H1 (cell line): Measurements from ENCODE around the gene NLRX1. TPM values are rescaled to one million over a fixed set of nuclear protein-coding genes. Genes with fewer than 3 reads are reported as not detected.

Experiments
- CTCF ChIA-PET: fragments of 300-600 bp; sonication (Branson Sonifier 250); formaldehyde crosslinking; loops from one replicate; lab custom pipeline; 2021; ENCODE audit not compliant: partially characterized antibody; lab: Charles Lee
- POLR2A ChIA-PET: fragments of 300-600 bp; sonication (Branson Sonifier 250); formaldehyde crosslinking; loops from one replicate; lab custom pipeline; 2021; ENCODE audit warnings: inconsistent platforms; ENCODE audit not compliant: partially characterized antibody; lab: Charles Lee
- DNase-seq, 2 experiments: peaks; one replicate each; pipeline versions ENCODE4 v3.0.0 to v3.0.0-alpha.2; 2010 to 2022; ENCODE audit warnings: low spot score in 2 of 2, low read depth in 1 of 2, mixed read lengths in 1 of 2
- FAIRE-seq: peaks from 2 replicates; lab custom pipeline; 2011; peaks lifted over from hg19 to GRCh38; lab: Jason Lieb, UNC
- H2AFZ ChIP-seq: 2 replicates; pipeline ENCODE4 v1.8.1; 2012; ENCODE audit warnings: low read length, inconsistent platforms
- H2AK5ac ChIP-seq: 2 replicates; pipeline ENCODE4 v1.6.1; 2013; ENCODE audit warnings: low read depth, low read length
- H2BK120ac ChIP-seq: replicated peaks from 2 replicates; pipeline ENCODE3; 2013; ENCODE audit warnings: low read depth, low read length, inconsistent platforms
- H2BK12ac ChIP-seq: 2 replicates; pipeline ENCODE4 v1.6.1; 2013; ENCODE audit warnings: low read depth, low read length
- H2BK15ac ChIP-seq: 2 replicates; pipeline ENCODE4 v1.6.1; 2013; ENCODE audit warnings: low read length
- H2BK20ac ChIP-seq: 2 replicates; pipeline ENCODE4 v1.6.1; 2013; ENCODE audit warnings: low read length
- H2BK5ac ChIP-seq: 2 replicates; pipeline ENCODE4 v1.6.1; 2013; ENCODE audit warnings: low read depth, low read length
- H3K14ac ChIP-seq: 2 replicates; pipeline ENCODE4 v1.6.1; 2013; ENCODE audit warnings: inconsistent platforms; ENCODE audit not compliant: insufficient read length
- H3K18ac ChIP-seq: 2 replicates; pipeline ENCODE4 v1.6.1; 2013; ENCODE audit warnings: low read length; ENCODE audit errors: extremely low read depth
- H3K23ac ChIP-seq: 2 replicates; pipeline ENCODE4 v1.6.1; 2013; ENCODE audit warnings: inconsistent platforms; ENCODE audit not compliant: insufficient read length
- H3K23me2 ChIP-seq: 2 replicates; pipeline ENCODE4 v1.6.1; 2013; ENCODE audit warnings: low read depth, low read length
- H3K27ac ChIP-seq: 2 replicates; pipeline ENCODE4 v1.6.1; 2011; ENCODE audit warnings: low read depth, low read length, inconsistent platforms
- H3K27me3 ChIP-seq, 4 experiments: replicated peaks in 1 of 4; 1 replicate in 1 of 4; 2 replicates in 3 of 4; pipeline versions ENCODE4 v1.6.1 to v1.8.1; 2011 to 2013; ENCODE audit warnings: low read length in 3 of 4, mild to moderate bottlenecking in 3 of 4, inconsistent platforms in 2 of 4, mixed read lengths in 2 of 4, moderate library complexity in 1 of 4; ENCODE audit not compliant: control insufficient read depth in 3 of 4, insufficient read depth in 3 of 4; ENCODE audit errors: extremely low read depth in 1 of 4
- H3K36me3 ChIP-seq, 4 experiments: 2 replicates each; pipeline versions ENCODE4 v1.6.1 to v1.8.1; 2011 to 2013; ENCODE audit warnings: mild to moderate bottlenecking in 4 of 4, low read length in 3 of 4, moderate library complexity in 2 of 4, control low read depth in 1 of 4, inconsistent platforms in 1 of 4; ENCODE audit not compliant: insufficient read depth in 4 of 4, control insufficient read depth in 2 of 4
- H3K4ac ChIP-seq: replicated peaks from 2 replicates; pipeline ENCODE3; 2013; ENCODE audit warnings: low read length, low read depth, mixed read lengths, inconsistent platforms; ENCODE audit not compliant: insufficient read length
- H3K4me1 ChIP-seq, 4 experiments: replicated peaks in 1 of 4; 1 replicate in 1 of 4; 2 replicates in 3 of 4; pipeline versions ENCODE4 v1.6.1 to v1.8.1; 2011 to 2013; ENCODE audit warnings: low read length in 3 of 4, inconsistent platforms in 2 of 4, mixed read lengths in 1 of 4; ENCODE audit not compliant: insufficient read depth in 4 of 4, control insufficient read depth in 3 of 4
- H3K4me2 ChIP-seq, 2 experiments: 2 replicates each; pipeline versions ENCODE4 v1.6.1 to v1.8.1; 2011 to 2013; ENCODE audit warnings: low read depth in 2 of 2, low read length in 2 of 2, control low read depth in 1 of 2, inconsistent platforms in 1 of 2, mild to moderate bottlenecking in 1 of 2; ENCODE audit not compliant: insufficient read depth in 1 of 2
- H3K4me3 ChIP-seq, 4 experiments: fragments of 200-600, 300-600 bp in 1 of 4; sonication (generic), shearing (Covaris generic), sonication (Bioruptor Twin) in 1 of 4; 2 replicates each; pipeline versions ENCODE4 v1.5.1 to v1.8.1; 2011 to 2016; ENCODE audit warnings: low read length in 4 of 4, low read depth in 3 of 4, control low read depth in 2 of 4, inconsistent platforms in 2 of 4, mild to moderate bottlenecking in 2 of 4, mixed read lengths in 1 of 4, moderate library complexity in 1 of 4; ENCODE audit not compliant: insufficient read depth in 2 of 4; ENCODE audit errors: extremely low read depth in 1 of 4
- H3K56ac ChIP-seq: replicated peaks from 2 replicates; pipeline ENCODE3; 2013; ENCODE audit warnings: low read depth, mild to moderate bottlenecking, mixed read lengths, low read length, inconsistent platforms; ENCODE audit not compliant: insufficient read length
- H3K79me1 ChIP-seq: 2 replicates; pipeline ENCODE4 v1.6.1; 2013; ENCODE audit warnings: low read depth, low read length, control low read depth
- H3K79me2 ChIP-seq, 2 experiments: 2 replicates each; pipeline versions ENCODE4 v1.6.1 to v1.8.1; 2012 to 2013; ENCODE audit warnings: low read length in 2 of 2, mild to moderate bottlenecking in 2 of 2, inconsistent platforms in 1 of 2; ENCODE audit not compliant: insufficient read depth in 2 of 2, control insufficient read depth in 1 of 2
- H3K9ac ChIP-seq, 4 experiments: replicated peaks in 1 of 4; 1 replicate in 1 of 4; 2 replicates in 3 of 4; pipeline versions ENCODE4 v1.6.1 to v1.8.1; 2011 to 2013; ENCODE audit warnings: low read depth in 3 of 4, low read length in 3 of 4, control low read depth in 2 of 4, mild to moderate bottlenecking in 2 of 4, moderate library complexity in 2 of 4, inconsistent platforms in 1 of 4; ENCODE audit errors: extremely low read depth in 1 of 4
- H3K9me3 ChIP-seq, 2 experiments: 2 replicates each; pipeline versions ENCODE4 v1.6.1 to v1.8.1; 2012 to 2013; ENCODE audit warnings: mild to moderate bottlenecking in 2 of 2, moderate library complexity in 2 of 2, control low read depth in 1 of 2, inconsistent platforms in 1 of 2, low read depth in 1 of 2, low read length in 1 of 2, mixed read lengths in 1 of 2; ENCODE audit not compliant: insufficient read depth in 2 of 2
- H4K20me1 ChIP-seq, 2 experiments: replicated peaks in 1 of 2; 2 replicates each; pipeline versions ENCODE3 to v1.8.1; 2011 to 2013; ENCODE audit warnings: inconsistent platforms in 2 of 2, low read length in 2 of 2, mild to moderate bottlenecking in 1 of 2; ENCODE audit not compliant: insufficient read depth in 2 of 2, control insufficient read depth in 1 of 2
- H4K5ac ChIP-seq: 2 replicates; pipeline ENCODE4 v1.6.1; 2013; ENCODE audit warnings: low read length, low read depth, mixed read lengths, inconsistent platforms; ENCODE audit not compliant: insufficient read length
- H4K8ac ChIP-seq: 2 replicates; pipeline ENCODE4 v1.8.0; 2013; ENCODE audit warnings: mild to moderate bottlenecking, moderate library complexity, low read length, inconsistent platforms; ENCODE audit not compliant: insufficient read depth; ENCODE audit errors: extremely low read depth
- H4K91ac ChIP-seq: replicated peaks from 2 replicates; pipeline ENCODE3; 2013; ENCODE audit warnings: low read length, mixed read lengths, inconsistent platforms; ENCODE audit not compliant: insufficient read length
- CBX5 ChIP-seq: fragments of 300-800, 300-1000 bp; sonication (generic); IDR thresholded peaks from 2 replicates; pipeline ENCODE4 v1.7.1; 2016; ENCODE audit warnings: antibody characterized with exemption, low read length, low read depth
- JUN ChIP-seq: IDR thresholded peaks from 2 replicates; pipeline ENCODE4 v1.6.1; 2011; ENCODE audit warnings: low read depth, mild to moderate bottlenecking, improper control_type of control experiment, low read length
- KDM4A ChIP-seq: IDR thresholded peaks from one replicate; pipeline ENCODE4 v1.7.1; 2012; ENCODE audit warnings: low read depth, mild to moderate bottlenecking, moderate library complexity, low read length, inconsistent platforms; ENCODE audit not compliant: severe bottlenecking
- PHF8 ChIP-seq: fragments of 200-600 bp; sonication (generic); conservative IDR thresholded peaks from 2 replicates; pipeline ENCODE4 v1.7.1; 2012; ENCODE audit warnings: low read depth, mild to moderate bottlenecking, inconsistent platforms, low read length, moderate library complexity
- RAD21 ChIP-seq, 2 experiments: IDR thresholded peaks in 1 of 2; conservative IDR thresholded peaks in 1 of 2; 2 replicates each; pipeline ENCODE4 v1.6.1; 2011; ENCODE audit warnings: low read depth in 2 of 2, low read length in 2 of 2, improper control_type of control experiment in 1 of 2, inconsistent platforms in 1 of 2, mild to moderate bottlenecking in 1 of 2, moderate library complexity in 1 of 2
- SUZ12 ChIP-seq: fragments of 200-600 bp; sonication (generic); IDR thresholded peaks from 2 replicates; pipeline ENCODE4 v1.6.1; 2012; ENCODE audit warnings: mild to moderate bottlenecking, inconsistent platforms, low read length, moderate library complexity, mixed read lengths
- TCF12 ChIP-seq: IDR thresholded peaks from 2 replicates; pipeline ENCODE4 v1.6.1; 2011; ENCODE audit warnings: low read depth, mild to moderate bottlenecking, low read length
- WGBS, 2 experiments: shearing (Covaris generic) in 1 of 2; methylation state at CpG; one replicate each; pipeline versions ENCODE4 v1.1.6 to v1.1.7; 2013 to 2015; ENCODE audit warnings: low lambda C conversion rate in 2 of 2, mixed read lengths in 2 of 2, inconsistent platforms in 1 of 2, low coverage in 1 of 2, missing lambda C conversion rate in 1 of 2; ENCODE audit not compliant: insufficient replicate concordance in 2 of 2, insufficient coverage in 1 of 2, insufficient read length in 1 of 2; ENCODE audit errors: extremely low coverage in 1 of 2, missing lambda C conversion rate in 1 of 2; 5-methylcytosine and 5-hydroxymethylcytosine counted together
- polyA plus RNA-seq, 7 experiments: library from polyadenylated mRNA; depleted of rRNA in 3 of 7; stranded (reverse) in 5 of 7; unstranded in 2 of 7; fragments of >200 nt in 5 of 7; fragments of 200-250 nt in 2 of 7; gene quantifications; 1 replicate in 5 of 7; 2 replicates in 1 of 7; 4 replicates in 1 of 7; pipeline versions ENCODE4 v1.2.1 to v1.2.3, GENCODE V29; 2011 to 2013; ENCODE audit warnings: missing spikeins in 2 of 7, mixed read lengths in 2 of 7
- total RNA-seq: library from RNA; stranded (reverse); fragmentation: NEBNext Ultra II Directional; extraction: Animal tissue kit (Norgen Biotek cat#: 25700); gene quantifications from 2 replicates; pipeline ENCODE4 v1.2.1, GENCODE V29; 2021
- TF ChIP-seq, protein P1 (sequence below): IDR thresholded peaks from 2 replicates; pipeline ENCODE4 v1.6.1; 2012; ENCODE audit warnings: inconsistent platforms
- TF ChIP-seq, protein P2 (sequence below), 3 experiments: IDR thresholded peaks; 1 replicate in 2 of 3; 2 replicates in 1 of 3; pipeline versions ENCODE4 v1.5.1 to v1.6.1; 2011; ENCODE audit warnings: low read length in 3 of 3, mild to moderate bottlenecking in 3 of 3, inconsistent platforms in 2 of 3, low read depth in 1 of 3, moderate library complexity in 1 of 3; ENCODE audit not compliant: insufficient read depth in 1 of 3; ENCODE audit errors: control extremely low read depth in 1 of 3

Gene NLRX1
- total and polyA plus RNA-seq, 2 of the 8 experiments (the other 6 are each of a cell fraction or from before 2014, with no cell fraction given) = 13.2 to 18.6 TPM

DNA sequence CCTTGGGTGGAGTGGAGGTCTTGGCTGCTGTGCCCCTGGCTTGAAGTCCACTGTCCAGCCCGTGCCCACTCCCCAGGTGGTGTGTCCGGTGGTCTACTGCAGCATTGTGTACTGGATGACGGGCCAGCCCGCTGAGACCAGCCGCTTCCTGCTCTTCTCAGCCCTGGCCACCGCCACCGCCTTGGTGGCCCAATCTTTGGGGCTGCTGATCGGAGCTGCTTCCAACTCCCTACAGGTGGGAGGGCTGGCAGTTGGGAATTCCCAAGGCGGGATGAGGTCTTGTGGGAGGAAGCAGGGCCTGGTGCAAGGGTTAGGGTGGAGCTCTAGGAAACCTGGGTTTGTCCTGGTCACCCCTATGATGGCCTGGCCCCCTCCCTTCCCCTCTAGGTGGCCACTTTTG lies 8.4 kb upstream of the NLRX1 start:
- Histone ChIP-seq H4K5ac (peak overlapping the region; percentile 19), H2BK120ac (no peak overlapping the region), H3K18ac (no peak overlapping the region), H3K4me1 (peaks cover 0 to 5% (median 2%) of the 10 kb centered on the region in 4 experiments; a peak in 4 of 7 replicates), H3K4me3 (no peak overlapping the region), H2AFZ (no peak overlapping the region), H3K27me3 (no peaks in the 10 kb centered on the region; a peak in 2 of 7 replicates), H3K4me2 (0 out of 4 replicates have a peak overlapping the region, but pooled peaks of 1 of the 2 experiments have one; percentile 27), H3K23ac (no peak overlapping the region), H4K91ac (no peak overlapping the region), H2BK5ac (no peak overlapping the region), H2AK5ac (peak overlapping the region; percentile 53; the same call in 1 of the 2 replicates), H3K27ac (no peak overlapping the region), H3K36me3 (no peaks in the 10 kb centered on the region), H4K20me1 (no peaks in the 10 kb centered on the region), H3K56ac (no peak overlapping the region), H3K79me1 (no peaks in the 10 kb centered on the region), H3K4ac (no peak overlapping the region), H2BK12ac (0 out of 2 replicates have a peak overlapping the region, but pooled peaks have one; percentile 11), H3K23me2 (no peaks in the 10 kb centered on the region), H3K9me3 (no peaks in the 10 kb centered on the region), H2BK15ac (0 out of 2 replicates have a peak overlapping the region, but pooled peaks have one; percentile 46), H3K14ac (no peak overlapping the region), H2BK20ac (no peak overlapping the region), H3K9ac (no peak overlapping the region), H4K8ac (peak overlapping the region; percentile 79; the same call in 1 of the 2 replicates), H3K79me2 (no peaks in the 10 kb centered on the region)
- ChIA-PET POLR2A (interaction anchor here (1.2 to 2.3 kb wide), 4 partner anchors 9 to 142 kb away, joined by 3 to 12 read pairs (median 4); partner anchors contain the start of genes CBL, NLRX1, RPS25 and TRAPPC4), CTCF (interaction anchor here (1.0 to 23.6 kb wide), 9 partner anchors 10 to 164 kb away, joined by 3 to 389 read pairs (median 10); partner anchors contain the start of genes ABCG4, CBL, NHERF4 and NLRX1)
- 92% methylated on average over 9 of the region's 9 CpGs; no CpG with 5 or more reads in 1 of the 2 experiments for WGBS, 2 experiments
- DNase-seq (no peak), FAIRE-seq (no peak)
- no peak for TF ChIP-seq KDM4A
- TF ChIP-seq TCF12 = no peak
- no peak for TF ChIP-seq JUN
- no peak for TF ChIP-seq SUZ12
- TF ChIP-seq, protein P1, sequence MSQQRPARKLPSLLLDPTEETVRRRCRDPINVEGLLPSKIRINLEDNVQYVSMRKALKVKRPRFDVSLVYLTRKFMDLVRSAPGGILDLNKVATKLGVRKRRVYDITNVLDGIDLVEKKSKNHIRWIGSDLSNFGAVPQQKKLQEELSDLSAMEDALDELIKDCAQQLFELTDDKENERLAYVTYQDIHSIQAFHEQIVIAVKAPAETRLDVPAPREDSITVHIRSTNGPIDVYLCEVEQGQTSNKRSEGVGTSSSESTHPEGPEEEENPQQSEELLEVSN = no peak
- TF ChIP-seq, protein P2, sequence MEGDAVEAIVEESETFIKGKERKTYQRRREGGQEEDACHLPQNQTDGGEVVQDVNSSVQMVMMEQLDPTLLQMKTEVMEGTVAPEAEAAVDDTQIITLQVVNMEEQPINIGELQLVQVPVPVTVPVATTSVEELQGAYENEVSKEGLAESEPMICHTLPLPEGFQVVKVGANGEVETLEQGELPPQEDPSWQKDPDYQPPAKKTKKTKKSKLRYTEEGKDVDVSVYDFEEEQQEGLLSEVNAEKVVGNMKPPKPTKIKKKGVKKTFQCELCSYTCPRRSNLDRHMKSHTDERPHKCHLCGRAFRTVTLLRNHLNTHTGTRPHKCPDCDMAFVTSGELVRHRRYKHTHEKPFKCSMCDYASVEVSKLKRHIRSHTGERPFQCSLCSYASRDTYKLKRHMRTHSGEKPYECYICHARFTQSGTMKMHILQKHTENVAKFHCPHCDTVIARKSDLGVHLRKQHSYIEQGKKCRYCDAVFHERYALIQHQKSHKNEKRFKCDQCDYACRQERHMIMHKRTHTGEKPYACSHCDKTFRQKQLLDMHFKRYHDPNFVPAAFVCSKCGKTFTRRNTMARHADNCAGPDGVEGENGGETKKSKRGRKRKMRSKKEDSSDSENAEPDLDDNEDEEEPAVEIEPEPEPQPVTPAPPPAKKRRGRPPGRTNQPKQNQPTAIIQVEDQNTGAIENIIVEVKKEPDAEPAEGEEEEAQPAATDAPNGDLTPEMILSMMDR (IDR thresholded peaks at IDR 0.05; ENCODE audit: control extremely low read depth in 1 of 3, insufficient read depth in 1 of 3, low read depth in 1 of 3, low read length in 3 of 3) = no peak
- TF ChIP-seq CBX5 = no peak
- no peak for TF ChIP-seq RAD21 (IDR thresholded peaks at IDR 0.05 in 1 of 2, conservative IDR thresholded peaks at IDR 0.05 in 1 of 2; ENCODE audit: low read depth in 2 of 2, low read length in 2 of 2)
- TF ChIP-seq PHF8 = no peak
